Stimulated activated CD8-positive, alpha-beta memory T cell treated with anti-CD3 and anti-CD28 coated beads, Interleukin-12 subunit alpha, Interleukin-12 subunit beta, amount 100 ng/mL, for 4 hours (primary cell): ENCODE data around the gene GRB10.

Experiments
- DNase-seq: peaks from one replicate; pipeline ENCODE4 v3.0.0-alpha.2; 2020; ENCODE audit warnings: low read depth

The GRB10 gene

DNA sequence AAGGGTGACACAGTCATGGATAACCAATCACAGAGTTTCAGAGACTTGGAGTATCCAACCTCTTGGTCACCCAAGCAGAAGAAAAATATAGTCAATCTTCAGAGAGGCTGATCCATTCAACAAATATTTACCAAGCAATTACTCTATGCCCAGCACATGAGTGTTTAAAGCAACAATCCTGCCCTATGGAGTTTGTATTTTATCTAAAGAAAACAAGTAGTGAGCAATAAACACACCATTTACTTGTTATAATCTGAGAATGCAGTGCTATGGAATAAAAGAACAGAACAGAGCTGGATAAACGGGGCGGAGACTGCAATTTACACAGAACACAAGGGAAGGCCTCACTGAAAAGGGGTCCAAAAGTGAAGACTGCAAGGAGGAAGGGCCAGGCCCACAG lies 63.8 kb downstream of the GRB10 start:
- DNase-seq, result no peak

DNA sequence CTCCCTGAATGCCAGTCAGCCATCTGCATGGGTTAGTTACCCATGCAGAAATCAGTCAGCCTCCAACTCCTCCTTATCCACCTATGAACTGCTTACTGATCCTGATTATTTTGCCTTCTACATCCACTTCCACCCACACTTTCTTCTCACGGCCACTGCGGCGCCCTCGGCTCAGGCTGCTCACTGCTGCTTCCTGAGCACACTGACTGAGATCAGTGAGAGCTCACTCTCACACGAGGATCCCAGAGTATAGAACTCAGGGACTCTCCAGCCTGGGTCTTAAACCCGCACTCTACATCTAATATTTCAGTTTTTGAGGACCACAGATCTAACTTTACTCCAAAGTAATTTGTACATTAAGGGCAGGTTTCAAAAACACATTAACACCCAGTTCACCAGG lies 64.4 kb downstream of the GRB10 start:
- no peak for DNase-seq

DNA sequence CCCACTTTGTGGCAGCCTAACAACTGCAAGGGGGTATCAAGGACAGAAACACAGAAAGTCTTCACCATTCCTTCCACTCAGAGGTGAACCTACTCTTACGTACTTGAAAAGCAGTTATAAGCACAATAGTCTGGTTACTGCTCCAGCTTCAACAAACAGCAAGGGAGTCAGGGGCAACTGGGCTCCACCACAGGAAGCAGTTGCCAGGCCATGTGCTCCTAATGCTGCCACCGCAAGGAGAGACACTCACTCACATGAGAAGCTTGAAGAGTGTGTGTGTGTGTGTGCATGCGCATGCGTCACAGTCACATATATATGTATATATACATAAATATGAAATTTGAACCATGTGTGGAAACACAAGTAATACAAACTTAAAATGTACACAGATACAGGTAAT lies 65.5 kb downstream of the GRB10 start:
- DNase-seq, result no peak

DNA sequence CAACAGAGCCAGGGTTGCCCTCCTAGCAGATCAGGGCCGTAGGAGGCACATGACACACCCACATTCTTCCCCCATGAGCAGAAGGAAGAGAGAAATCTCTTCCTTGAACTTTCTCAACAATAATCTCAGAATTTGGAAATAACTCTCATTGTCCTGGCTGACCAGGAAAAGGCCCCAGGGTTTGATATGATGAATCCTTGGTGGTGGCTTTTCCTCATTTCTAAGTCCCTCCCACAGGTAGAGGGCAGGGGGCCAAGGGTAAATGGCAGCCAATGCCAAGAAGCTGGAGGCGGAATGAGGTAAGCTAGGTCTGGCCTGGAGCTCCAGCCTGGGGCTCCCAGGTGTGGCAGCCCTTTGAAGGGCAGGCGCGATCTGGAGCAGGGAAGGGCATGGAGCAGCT lies 67.8 kb downstream of the GRB10 start:
- DNase-seq, result no peak

DNA sequence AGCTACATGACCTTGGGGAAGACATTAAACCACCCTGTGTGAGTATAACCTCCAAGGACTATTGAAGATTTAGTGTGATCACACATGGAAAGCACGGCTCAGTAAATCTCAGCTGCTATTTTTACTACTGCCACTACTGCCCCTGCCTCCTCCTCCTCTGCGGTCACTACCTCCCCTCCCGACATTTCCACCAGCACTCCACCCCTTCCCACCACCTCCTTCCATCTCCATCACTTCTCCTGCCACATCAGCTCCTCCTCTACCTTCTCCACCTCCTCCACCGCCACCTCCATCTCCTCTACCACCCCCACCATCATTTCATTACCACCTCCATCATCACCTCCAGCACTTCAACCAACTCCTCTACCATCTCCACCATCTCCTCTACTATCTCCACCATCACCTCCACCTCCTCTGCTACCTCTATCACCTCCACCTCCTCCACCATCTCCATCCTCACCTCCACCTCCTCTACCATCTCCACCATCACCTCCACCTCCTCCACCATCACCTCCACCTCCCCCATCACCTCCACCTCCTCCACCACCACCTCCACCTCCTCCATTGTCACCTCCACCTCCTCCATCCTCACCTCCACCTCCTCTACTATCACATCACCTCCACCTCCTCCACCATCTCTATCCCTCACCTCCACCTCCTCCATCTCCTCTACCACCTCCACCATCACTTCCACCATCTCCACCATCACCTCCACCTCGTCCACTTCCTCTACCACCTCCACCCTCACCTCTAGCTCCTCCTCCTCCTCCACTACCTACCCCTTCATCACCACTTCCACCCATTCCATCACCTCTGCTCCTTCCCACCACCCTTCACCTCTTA lies 69.4 kb downstream of the GRB10 start:
- no peak for DNase-seq

DNA sequence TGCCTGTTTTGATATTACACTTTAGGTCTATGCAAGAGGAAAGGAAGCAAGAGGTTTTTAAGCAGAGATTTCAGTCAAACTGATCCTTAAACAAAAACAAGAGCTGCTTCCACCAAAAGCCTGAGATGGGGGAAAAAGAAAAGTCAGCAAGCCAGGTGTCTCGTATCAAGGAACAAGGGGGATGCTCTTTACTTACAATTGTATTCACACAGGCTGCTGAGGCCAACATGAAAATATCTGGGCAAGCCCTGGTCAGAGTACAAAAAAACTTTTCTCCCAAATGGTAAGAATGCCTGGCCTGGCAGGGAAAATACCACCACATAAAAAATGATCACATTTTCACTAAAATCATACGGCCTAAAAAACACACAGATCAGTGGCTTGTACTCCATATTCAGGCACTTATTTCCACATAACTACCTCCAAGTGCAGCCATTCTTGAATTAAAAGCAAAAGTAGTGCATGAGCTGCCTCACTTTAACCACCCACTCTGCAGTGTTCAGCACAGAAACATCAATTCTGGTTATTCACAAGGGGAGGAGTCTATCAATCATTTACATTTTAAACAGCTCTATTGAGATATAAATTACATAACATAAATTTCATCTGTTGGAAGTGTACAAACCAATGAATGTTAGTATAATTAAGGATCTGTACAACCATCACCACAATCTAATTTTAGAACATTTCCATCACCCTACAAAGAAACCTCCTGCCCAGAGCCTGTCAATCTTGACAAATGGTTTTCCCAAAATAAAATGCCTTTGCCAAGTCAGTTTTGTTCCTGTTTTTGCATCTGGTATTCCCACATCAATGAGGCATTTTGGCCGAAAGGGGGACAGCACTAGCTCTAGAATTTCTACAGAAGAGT lies 70.2 kb downstream of the GRB10 start:
- DNase-seq, result no peak

DNA sequence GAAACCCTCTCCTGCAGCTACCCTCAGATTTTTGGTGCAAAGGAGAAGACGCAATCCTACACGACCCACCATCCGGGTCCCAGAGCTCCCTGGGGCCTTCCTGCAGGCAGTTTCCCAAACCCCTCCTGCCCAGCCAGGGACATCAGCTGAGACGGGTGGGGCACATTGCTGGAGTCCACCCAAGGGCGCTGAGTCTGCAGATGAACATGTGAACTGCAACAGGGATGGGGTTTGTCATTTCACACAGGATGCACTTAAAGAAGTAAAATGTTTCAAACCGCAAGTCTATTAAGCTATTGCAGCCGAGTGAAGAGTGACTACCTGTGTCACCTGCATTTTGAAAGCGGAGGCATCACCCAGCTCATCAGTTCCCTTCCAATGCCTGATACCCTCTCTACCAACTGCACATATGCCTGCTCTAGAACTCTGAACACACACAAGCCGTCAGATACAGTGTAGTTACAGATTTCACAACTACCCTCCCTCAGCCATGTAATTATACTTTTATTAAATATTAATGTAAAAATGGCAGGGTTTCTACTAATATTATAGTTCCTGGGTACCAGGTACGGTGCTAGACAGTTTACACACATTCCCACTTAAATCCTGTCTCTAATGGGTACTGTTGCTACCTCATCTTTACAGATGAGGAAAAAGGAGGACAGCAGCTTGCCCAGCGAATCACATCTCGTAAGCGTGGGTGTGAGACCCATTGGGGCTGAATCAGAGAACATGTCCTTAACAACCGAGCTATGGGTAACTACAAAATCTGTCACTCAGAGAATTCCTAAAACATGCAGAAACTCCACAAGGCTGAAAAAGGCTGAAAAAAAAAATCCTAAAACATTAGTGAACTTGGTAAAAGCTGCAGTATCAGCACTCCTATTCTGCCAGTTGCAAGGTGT lies 71.2 kb downstream of the GRB10 start:
- DNase-seq, result no peak

DNA sequence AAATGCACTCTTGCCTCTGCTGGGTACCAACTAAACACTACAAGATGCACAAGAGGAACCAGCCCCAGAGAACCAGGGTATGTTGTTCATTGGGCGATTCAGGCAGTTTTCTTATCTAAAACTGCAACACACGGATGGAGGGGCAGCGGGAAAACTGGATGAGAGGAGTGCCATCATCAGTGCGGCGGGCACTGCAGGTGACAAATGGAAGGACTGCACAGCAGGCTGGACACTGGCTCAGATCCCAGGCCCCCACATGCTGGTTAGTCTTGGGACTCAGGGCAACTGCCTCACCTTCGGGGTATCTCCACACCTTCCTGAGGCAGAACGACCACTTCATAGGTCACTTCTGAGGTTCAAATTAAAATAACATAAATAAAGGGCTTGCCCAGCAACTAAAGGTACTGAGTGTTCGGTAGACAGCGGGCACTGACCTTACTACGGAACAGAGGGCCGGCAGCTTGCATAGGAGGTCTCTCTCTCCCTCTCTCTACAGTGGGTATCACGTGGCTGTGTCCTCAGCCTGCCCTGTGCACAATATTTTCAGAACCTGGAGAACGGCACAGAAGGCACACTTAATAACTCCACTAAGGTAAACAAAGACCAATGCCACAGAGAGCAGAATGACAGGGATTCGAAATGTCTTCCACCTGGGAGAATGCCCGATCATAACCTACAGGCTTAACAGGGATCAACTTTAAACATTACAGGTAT lies 72.1 kb downstream of the GRB10 start:
- no peak for DNase-seq

DNA sequence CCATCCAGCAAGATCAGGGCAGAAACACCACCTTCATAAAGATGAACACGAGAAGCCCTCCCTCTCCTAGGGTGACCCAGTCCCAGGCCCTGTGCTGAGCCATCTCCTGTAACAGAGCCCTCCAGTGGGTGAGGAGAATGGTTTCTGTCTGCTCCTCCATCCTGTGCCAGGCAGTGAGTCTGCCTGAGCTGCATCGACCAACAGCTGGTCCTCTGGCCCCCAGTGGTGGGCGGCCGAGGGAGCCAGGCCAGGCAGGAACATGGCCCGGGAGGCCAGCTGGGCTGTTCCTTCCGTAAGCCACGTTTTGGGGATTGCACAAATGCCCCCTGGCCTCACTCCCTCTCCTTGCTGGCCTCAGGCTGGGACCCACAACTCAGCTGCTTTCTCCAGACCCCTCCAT lies 73.5 kb downstream of the GRB10 start:
- DNase-seq, result no peak

DNA sequence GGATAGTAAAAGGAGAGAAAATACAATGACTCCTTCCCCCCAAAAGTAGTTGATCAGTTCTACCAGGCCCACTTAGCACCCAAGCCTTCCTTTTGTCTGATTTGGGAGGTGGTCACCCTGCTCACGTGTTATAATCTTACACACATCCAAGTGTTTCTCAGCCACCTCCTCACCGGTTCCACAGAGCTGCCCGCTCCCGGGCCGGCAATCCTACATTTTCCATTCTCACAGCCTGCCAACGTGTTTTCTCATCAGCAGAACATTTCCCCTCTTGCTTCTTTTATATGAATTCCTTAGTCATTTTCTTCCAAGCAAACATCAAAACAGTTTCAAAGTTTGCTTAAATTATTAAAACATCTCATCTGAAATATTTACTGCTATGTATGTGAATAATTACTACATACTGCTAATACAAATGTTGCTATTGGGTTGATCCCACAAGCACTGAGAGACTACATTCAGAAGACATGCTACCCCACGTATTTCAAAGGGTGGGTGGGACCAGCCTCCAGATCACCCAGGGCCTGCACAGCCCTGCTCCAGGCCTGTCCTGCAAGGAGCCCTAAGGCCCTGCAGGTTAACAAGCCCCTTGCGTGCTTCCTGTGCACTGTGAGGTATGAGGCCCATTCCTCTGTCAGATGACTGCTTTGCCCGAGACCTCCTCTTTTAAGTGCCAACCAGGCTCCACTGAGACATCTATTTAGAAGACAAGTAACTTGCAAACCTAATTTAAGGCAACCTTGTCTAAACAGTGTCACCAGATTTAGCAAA lies 75.3 kb downstream of the GRB10 start:
- no peak for DNase-seq

DNA sequence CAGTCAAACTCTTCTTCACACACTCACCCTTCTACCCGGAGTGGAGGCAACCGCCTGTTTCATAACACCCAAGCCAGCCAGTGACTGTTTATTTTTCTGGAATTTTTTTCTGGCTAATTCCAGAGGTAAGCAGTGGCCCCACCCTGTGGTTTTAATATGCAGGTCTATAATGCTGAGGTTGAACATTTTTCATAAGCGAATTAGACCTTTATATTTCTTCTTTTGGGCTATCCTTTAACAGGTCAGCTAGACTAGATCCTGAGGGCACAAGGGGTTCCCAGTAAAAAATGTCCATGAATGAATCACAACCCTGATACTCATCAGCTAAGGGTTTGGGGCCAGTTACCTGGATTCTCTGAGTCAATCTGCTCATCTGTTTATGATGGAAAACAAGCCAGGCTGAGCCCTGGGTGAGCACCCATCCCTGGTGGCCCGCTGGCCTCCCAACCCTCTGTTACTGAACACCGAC lies 76.2 kb downstream of the GRB10 start:
- no peak for DNase-seq

DNA sequence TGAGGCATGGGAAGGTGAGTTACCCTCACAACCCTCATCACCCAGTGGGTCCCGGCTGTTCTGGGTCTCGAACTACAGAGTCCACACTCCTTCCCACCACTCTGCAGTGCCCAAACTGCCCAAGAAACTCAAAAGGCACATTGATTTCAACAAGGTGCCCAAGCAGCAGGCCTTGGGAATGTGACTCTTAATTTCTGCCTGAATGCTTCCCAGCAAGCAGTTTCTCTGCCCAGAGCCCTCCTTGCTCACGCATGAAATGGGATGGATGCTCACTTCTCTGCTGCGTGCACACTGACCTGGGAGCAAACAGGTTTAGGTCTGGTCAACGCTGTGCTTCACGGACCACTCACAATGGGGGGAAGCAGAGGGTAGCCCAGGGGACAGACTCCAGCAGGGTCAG lies 77.9 kb downstream of the GRB10 start:
- no peak for DNase-seq

DNA sequence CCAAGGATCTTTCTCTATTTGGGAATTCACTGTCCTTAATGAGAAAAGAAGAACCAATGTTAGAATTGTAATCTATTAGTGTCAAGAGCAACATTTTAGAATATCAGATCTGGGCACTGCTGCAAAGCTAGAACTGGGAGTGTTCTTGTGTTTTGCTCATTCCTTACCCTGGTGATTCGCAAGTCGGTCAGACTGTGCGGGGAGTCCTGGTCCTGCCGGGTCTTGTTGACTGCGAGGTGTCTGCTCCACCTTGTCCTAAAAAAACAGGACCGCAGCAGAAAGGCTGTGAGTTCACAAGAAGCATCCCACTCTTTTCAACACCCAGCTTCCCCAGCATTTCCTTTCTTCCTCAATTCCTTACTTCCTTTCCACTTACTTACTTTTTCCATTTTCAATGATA lies 79.0 kb downstream of the GRB10 start:
- no peak for DNase-seq

DNA sequence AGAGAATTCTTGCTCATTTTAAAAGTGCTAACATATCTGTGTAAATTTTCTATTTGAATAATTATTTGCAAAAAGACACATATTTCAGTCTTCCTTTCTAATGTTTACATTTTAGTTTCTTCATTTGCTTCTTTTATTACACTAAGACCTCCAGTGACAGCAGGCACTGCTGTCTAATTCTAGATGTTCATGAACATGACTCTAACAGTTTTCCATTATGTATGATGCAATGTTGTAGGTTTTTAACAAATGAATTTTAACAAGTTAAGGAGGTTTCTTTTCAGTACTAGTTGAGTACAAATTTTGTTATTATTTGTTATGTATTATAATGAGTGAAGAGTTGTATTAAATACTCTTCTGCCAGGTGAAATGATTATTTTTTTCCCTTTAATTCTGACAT lies 83.6 kb downstream of the GRB10 start:
- no peak for DNase-seq

DNA sequence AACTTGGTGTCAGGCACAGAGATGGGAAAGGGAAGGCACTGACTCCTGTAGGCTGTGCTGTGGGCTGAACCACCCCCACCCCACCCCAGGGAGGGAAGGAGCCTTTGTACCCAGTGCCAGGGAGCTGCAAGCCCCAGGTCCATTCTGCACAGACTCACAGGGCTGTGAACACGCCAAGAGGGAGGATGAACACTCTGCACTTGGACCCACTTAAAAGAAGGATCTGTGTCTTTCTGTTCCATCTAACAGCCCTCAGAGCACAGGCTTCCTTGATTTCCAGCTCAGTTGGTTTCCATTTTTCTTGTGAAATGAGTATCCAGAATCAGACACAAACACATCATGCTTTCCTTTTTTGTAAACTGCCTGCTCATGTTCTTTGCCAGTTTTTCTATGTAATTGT lies 84.9 kb downstream of the GRB10 start:
- DNase-seq, result no peak

DNA sequence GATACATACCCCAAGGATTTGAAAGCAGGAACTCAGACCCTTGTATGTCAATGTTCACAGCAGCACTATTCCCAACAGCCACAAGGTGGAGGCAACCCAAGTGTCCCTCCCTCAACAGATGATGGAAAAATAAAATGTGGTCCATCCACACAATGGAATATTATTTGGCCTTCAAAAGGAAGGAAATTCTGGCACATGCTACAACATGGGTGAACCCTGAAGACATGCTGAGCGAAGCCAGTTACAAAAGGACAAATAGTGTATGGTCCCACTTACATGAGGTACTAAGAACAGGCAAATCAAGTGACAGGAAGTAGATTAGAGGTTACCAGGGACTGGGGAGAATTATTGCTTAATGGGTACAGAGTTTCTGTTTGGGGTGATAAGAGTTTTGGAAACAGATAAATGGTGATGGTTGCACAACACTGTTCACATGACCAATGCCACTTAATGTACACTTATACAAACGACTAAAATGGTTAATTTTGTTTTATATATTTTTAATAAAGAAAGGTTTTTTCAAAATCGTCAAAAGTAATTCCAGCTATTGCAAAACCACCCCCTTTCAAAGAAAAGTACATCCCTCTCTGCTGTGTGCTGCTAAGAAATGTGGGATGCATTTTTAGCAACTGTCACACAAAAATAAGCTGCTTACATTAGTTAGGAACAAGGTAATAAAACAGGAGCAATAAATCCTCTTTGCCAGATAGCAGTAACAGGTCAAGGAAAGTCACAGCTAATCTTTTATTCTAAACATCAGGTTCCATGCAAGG lies 85.7 kb downstream of the GRB10 start:
- no peak for DNase-seq

DNA sequence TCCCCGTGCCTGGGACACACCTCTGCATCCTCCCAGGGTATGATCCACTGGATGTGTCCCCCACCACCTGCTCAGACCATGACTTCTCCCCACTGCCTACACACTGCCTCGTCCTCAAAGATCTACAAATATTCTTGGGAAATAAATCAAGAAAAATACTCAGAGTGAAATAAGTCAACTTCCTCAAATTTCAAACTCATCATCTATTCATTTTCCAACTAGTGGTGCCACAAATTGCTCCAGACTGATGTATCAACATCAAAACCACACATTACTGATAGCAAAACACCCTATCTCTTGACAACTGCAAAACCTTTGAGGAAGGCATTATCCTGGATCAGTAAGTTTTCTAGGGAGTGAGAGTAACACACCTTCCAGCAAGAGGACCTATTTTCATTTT lies 87.7 kb downstream of the GRB10 start:
- no peak for DNase-seq

DNA sequence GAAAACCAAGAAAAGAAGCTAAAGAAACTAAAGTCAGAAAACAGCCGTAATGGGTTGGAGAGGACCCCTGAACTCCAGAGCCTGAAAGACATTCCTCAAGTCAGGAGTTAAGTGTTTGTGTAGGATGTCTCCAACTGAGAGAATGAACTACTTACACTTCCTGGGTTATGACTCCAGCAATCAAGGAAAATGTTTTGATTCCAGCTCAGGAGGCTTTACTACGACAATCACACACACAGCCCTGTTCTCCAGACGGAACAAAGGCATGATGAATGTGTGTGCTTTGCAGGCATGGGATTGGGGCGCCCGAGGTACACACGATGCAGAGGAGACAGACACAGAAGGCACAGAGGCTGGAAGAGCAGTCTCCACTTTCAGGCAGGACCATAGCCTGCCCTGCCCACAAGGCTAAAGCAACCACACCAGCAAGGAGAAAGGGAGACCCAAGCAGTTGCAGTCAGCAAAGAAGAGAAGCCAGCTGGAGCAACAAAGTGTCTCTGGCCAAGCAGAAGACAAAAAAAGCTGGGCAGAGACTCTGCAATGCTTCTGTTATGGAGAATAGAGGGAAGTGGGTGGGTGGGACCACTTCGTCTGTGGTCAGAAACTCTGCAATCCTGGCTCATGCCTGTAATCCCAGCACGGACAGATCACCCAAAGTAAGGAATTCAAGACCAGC lies 89.1 kb downstream of the GRB10 start:
- no peak for DNase-seq

DNA sequence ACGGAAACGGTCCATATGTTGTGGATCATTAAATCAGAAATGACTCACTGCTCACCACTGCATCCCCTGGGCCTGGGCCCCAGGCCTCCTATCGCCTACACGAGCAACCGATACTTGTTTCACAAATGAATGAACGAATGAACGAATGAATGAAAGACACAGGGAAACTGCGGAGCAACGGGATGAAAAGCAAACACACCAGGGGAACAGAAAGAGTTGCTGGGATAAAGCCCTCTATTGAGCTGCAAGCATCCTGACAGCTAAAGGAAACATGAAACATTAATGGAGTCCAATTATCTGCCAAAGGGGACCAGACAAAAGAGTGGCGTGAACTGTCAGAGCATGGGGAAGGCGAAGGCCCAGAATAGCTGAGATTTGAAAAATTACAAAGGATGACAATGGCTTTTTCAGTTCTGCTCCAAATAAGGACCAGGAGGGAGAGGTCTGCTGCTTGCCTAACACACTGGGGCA lies 92.1 kb downstream of the GRB10 start:
- DNase-seq, result no peak
